HG02588 (cell line): Measurements from ENCODE around the gene PRKAA2.
"Not testable (repeated sequence)": the region's sequence is repeated elsewhere in the genome, so short reads cannot be mapped to it uniquely, and the experiment has no call there.

Experiments used
- ATAC-seq: cut with Tn5 transposase; IDR thresholded peaks from one replicate; pipeline ENCODE4 v1.9.1; 2021; ENCODE audit warnings: mild to moderate bottlenecking, moderate library complexity; ENCODE audit not compliant: unreplicated experiment

The PRKAA2 gene

GRCh38 chr1:56644919-56645676 is at the start of gene PRKAA2:
PRKAA2 (plus strand) TSS chr1:56645314; CDS start chr1:56645388, 74 bp downstream.
- ATAC-seq: no peak

GRCh38 chr1:56595397-56596191 is 49.5 kb upstream of the PRKAA2 start:
- ATAC-seq: not testable (repeated sequence)

DNA sequence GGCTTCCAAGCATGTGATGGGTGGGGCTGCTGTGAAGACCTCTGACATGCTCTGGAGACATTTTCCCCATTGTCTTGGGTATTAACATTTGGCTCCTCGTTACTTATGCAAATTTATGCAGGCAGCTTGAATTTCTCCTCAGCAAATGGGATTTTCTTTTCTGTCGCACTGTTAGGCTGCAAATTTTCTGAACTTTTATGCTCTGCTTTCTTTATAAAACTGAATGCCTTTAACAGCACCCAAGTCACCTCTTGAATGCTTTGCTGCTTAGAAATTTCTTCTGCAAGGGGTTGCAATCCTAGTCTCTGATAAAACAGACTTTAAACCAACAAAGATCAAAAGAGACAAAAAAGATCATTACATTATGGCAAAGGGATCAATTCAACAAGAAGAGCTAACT is 35.0 kb upstream of the PRKAA2 start:
- ATAC-seq: not testable (repeated sequence)

DNA sequence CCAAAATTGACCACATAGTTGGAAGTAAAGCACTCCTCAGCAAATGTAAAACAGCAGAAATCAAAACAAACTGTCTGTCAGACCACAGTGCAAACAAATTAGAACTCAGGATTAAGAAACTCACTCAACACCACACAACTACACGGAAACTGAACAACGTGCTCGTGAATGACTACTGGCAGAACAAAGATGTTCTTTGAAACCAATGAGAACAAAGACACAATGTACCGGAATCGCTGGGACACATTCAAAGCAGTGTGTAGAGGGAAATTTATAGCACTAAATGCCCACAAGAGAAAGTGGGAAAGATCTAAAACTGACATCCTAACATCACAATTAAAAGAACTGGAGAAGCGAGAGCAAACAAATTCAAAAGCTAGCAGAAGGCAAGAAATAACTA is 34.3 kb upstream of the PRKAA2 start:
- not testable (repeated sequence) for ATAC-seq

- ATAC-seq: no peak
Measured at GRCh38 chr1:56617141-56617540, 28.0 kb upstream of the PRKAA2 start.

GRCh38 chr1:56625819-56626440 is 19.2 kb upstream of the PRKAA2 start:
- ATAC-seq: no peak

GRCh38 chr1:56626546-56626945 is 18.6 kb upstream of the PRKAA2 start:
- no peak for ATAC-seq

- no peak for ATAC-seq
Measured at GRCh38 chr1:56627019-56627635, 18.0 kb upstream of the PRKAA2 start.

DNA sequence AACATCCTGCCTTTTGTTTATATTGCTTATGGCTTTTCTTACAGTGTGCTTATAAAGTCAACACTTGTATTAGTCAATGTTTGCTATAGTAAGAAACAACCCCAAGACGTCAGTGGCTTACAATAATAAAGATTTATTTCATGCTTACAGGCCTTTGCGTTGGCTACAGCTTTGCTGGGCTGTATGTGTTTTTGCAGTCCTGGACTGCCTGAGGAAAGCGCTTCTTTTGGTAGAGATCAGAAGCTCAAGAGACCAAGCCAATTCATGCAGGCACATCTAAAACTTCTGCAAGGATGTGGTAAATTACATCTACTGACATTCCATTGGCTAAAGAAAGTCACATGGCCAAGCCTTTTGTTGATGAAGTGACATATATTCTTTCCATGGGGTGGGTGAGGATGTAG is 17.5 kb upstream of the PRKAA2 start:
- ATAC-seq: no peak

- no peak for ATAC-seq
Measured at GRCh38 chr1:56630786-56631185, 14.3 kb upstream of the PRKAA2 start.

- ATAC-seq: no peak
Measured at GRCh38 chr1:56631901-56632300, 13.2 kb upstream of the PRKAA2 start.

DNA sequence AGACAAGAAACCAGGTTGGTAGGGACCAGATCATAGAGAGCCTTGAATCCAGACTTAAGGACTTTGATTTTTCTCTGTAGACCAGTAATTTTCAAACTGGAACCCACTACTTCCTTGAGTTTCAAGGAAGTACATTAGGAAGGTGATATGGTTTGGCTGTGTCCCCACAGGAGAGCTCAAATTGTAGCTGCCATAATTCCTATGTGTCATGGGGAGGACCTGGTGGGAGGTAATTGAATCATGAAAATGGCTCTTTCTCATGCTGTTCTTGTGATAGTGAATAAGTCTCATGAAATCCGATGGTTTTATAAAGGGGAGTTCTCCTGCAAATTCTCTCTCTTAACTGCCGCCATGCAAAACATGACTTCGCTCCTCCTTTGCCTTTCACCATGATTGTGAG is 10.1 kb upstream of the PRKAA2 start:
- no peak for ATAC-seq

GRCh38 chr1:56638248-56638647 is 6.9 kb upstream of the PRKAA2 start:
- ATAC-seq: no peak

DNA sequence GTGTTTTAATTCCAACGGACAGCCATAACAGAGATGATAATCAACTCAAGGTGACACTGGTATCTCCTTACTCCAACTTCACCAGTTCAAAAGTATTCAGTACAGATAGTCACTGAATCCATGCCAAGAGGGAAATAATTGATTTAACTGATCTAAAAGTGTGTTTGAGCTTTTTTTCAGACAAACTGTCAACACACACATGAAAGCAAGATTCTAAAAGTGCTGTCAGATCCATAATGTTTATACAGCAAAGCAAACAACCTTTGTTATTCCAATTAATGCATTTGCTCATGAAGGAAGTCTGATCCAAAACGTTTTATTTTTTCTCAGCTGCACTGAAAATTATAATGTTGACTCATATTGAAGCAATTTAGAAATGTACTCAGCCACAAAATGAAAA is 5.9 kb upstream of the PRKAA2 start:
- ATAC-seq: no peak

DNA sequence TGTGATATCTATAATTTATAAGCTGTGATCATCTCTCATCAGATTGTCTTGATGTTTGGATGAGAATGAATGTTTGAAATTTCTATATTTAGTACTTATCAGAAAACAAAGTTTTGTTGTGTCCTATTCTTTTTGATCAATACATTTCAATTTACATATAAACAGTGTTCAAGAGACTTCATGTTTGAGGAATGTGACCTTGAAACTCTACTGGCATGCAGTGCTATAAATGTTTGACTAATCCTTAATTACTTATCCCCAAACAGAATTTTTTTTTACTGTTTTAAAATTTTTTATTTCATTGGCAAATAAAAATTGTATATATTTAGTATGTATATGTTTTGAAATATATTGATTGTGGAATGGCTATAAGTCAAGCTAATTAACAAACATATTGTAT is 1.5 kb upstream of the PRKAA2 start:
- ATAC-seq: no peak

DNA sequence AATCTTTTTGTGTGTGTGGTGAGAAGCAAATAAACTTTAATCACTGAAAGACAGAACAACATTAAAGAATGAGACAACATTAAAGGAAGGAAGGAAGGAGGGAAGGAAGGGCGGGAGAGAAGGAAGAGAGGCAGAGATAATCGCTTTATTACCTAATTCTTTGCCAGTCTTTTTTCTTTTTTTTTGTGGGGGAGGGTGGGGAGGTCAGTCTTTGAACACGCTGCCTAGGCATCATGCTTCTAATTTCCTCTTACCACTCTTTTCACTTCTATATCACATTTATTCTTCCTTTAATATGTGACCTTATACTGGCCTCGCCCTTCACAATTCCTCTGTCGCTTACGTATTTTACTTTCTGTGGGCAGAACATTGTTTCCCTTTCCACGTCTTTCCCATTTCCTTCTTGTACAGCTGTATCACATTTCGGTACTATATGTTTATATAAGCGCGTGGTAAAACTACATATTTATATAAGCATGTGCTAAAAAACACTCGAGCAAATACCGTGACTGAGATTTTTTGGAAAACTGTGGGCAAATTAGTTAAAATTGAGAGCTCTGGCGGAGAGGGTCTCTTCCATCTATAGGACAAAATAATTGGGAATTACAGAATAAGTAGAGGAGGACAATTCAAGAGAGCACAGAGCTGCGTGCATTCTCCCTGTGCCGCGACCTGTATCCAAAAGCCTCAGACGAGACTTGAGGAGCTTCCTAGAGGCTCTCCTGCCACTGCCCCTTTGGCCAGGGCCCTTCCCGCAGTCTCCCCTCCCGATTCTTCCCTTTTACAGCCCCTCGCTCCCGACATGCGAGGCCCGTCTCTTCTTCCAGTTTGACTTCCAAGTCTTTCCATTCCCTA is 823 bp upstream of the PRKAA2 start:
- ATAC-seq: no peak

DNA sequence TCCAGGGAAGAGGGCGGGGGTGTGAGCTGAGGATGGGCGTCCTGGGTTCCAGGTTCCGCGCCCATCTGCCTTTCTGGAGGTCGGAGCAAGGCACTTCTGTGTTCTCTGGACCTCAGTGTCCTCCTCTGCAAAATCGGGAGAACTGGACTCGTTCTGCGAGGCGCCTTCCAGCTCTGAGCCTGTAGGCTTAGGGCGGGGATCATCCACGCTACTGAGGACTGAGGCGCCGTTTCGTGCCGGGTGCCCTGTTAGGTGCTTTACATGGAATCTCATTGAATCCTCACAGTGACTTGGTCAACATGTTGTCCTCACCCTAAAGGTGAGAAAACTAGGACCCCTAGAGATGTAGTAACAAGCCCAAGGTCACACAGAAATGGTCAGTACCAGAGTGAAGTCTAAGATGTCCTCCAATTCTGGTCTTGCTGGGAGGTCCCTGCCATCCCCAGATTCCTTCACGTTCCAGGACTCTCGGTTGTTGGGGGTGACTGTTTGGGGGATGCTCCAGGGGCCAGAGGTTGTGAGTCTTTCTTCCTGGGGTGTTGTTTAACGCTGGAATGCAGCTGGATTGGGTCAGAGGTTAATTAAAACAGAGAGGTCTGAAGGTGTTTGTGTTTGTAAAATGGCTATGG is 677 bp downstream of the PRKAA2 start:
- no peak for ATAC-seq

DNA sequence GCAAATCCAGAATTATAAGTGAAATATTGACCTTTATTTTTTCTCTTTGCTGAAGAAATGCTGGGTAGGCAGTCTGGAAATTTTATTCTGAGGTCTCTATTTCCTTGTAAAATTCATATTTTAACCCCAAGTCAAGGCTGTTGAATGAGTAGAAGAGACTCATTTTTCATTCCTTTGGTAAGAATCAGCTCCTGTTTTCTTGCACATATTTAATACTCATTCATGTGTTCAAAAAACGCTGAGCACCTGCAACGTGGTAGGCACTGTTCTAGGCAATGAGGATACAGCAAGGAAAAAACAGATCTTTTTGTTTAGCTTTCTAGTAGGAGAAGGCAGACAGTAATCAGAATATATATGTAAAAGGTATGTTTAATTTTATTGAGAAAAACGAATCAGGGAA is 1.5 kb downstream of the PRKAA2 start:
- no peak for ATAC-seq

GRCh38 chr1:56647106-56647505 is 2.0 kb downstream of the PRKAA2 start:
- ATAC-seq: no peak

DNA sequence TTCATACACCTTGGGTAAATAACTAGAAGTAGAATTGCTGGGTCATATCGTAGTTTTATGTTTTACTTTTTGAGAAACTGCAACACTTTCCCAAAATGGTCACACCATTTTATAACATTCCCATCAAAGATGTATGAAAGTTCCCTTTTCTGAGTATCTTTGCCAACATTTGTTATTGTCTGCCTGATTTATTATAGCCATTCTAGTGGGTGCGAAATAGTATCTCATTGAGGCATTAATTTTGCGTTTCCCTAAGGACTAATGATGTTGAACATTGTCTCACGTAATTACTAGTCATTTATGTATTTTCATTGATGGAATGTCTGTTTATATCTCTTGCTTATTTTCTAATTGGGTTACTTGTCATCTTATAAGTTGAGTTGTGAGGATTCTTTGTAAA is 3.4 kb downstream of the PRKAA2 start:
- ATAC-seq: no peak
